ENCODE results near the gene ITGA2B.

- TF ChIP-seq CTCF (conservative IDR thresholded peaks at IDR 0.05; ENCODE audit: low read depth in 2 of 2) (no peak), EZH2 (IDR thresholded peaks at IDR 0.05; ENCODE audit: low read depth, unreplicated experiment) (no peak), REST (IDR thresholded peaks at IDR 0.05; ENCODE audit: unreplicated experiment) (no peak)
Observed at GRCh38 chr17:44362459-44362948, 26.9 kb downstream of the ITGA2B start.
